Thymus (tissue), 11 donors: Measurements from ENCODE around the gene KLK12. TPM values are rescaled to one million over a fixed set of nuclear protein-coding genes. Genes with fewer than 3 reads are reported as not detected.

Source experiments
- DNase-seq, 9 donors: peaks; one replicate each; pipeline ENCODE4 v3.0.0-alpha.2; 2013; ENCODE audit warnings: low spot score in 9 of 9, low read depth in 6 of 9, missing footprints in 1 of 9
- H3K27ac ChIP-seq, 2 donors: one replicate each; pipeline ENCODE4 v1.5.1; 2013; ENCODE audit warnings: control low read depth in 1 of 2, low read depth in 1 of 2, low read length in 1 of 2, mild to moderate bottlenecking in 1 of 2, moderate library complexity in 1 of 2
- H3K27me3 ChIP-seq, 2 donors: one replicate each; pipeline ENCODE4 v1.5.1; 2013; ENCODE audit warnings: low read length in 1 of 2; ENCODE audit not compliant: control insufficient read depth in 2 of 2, insufficient read depth in 1 of 2
- H3K36me3 ChIP-seq, 2 donors: one replicate each; pipeline ENCODE4 v1.5.1; 2013; ENCODE audit warnings: low read length in 1 of 2, mild to moderate bottlenecking in 1 of 2, moderate library complexity in 1 of 2; ENCODE audit not compliant: control insufficient read depth in 2 of 2, insufficient read depth in 2 of 2
- H3K4me1 ChIP-seq, 2 donors: one replicate each; pipeline ENCODE4 v1.5.1; 2013; ENCODE audit warnings: low read length in 2 of 2; ENCODE audit not compliant: control insufficient read depth in 2 of 2, insufficient read depth in 2 of 2
- H3K4me3 ChIP-seq, 2 donors: one replicate each; pipeline ENCODE4 v1.5.1; 2013; ENCODE audit warnings: low read length in 2 of 2, control low read depth in 1 of 2, mild to moderate bottlenecking in 1 of 2
- H3K9me3 ChIP-seq, 2 donors: one replicate each; pipeline ENCODE4 v1.5.1; 2013; ENCODE audit warnings: low read length in 1 of 2, mild to moderate bottlenecking in 1 of 2; ENCODE audit not compliant: control insufficient read depth in 2 of 2, insufficient read depth in 1 of 2
- WGBS: extraction: QIAGEN DNeasy Blood & Tissue Kit; methylation state at CpG from one replicate; pipeline ENCODE4 v1.1.7; 2013; 5-methylcytosine and 5-hydroxymethylcytosine counted together
- polyA plus RNA-seq: library from polyadenylated mRNA; stranded (reverse); fragments of 200-250 nt; gene quantifications from one replicate; pipeline ENCODE4 v1.2.3, GENCODE V29; 2013
- total RNA-seq: library from RNA; stranded (reverse); fragments of 120-200 nt; gene quantifications from one replicate; pipeline ENCODE4 v1.2.4, GENCODE V29; 2013
- donor health status: healthy.

Gene KLK12
- total and polyA plus RNA-seq, 2 donors = 0.61 to 3.0 TPM

DNA sequence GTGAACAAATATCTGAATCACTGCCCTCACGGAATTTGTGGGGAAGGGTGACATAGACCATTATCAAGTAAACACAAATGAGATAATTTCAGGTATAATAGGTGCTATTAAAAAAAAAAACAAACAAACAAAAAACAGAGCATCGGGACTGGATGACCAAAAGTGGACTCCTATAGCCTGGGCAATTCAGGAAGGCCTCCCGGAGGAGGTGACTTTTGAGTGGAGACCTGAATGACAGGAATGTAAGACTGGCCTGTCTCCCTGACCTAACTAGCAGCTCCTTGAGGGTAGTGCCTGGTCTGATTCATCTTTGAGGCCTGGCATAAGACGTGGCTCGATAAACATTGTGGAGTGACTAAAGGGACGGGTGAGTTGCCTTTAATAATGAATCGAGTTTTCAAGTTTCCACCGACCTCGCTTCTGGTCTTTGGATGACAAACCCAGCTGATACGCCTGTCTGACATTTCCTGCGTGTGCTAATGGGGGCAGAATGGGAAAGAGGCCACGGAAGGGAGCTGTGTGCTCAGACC lies 22.1 kb downstream of the KLK12 start:
- Histone ChIP-seq H3K9me3 (no peaks in the 10 kb centered on the region), H3K27me3 (peaks cover 12 to 26% of the 10 kb centered on the region in 2 donors), H3K36me3 (no peaks in the 10 kb centered on the region), H3K4me1 (no peaks in the 10 kb centered on the region), H3K4me3 (no peak overlapping the region), H3K27ac (no peak overlapping the region)
- 76% methylated on average over 12 of the region's 12 CpGs for WGBS
- no peak for DNase-seq

DNA sequence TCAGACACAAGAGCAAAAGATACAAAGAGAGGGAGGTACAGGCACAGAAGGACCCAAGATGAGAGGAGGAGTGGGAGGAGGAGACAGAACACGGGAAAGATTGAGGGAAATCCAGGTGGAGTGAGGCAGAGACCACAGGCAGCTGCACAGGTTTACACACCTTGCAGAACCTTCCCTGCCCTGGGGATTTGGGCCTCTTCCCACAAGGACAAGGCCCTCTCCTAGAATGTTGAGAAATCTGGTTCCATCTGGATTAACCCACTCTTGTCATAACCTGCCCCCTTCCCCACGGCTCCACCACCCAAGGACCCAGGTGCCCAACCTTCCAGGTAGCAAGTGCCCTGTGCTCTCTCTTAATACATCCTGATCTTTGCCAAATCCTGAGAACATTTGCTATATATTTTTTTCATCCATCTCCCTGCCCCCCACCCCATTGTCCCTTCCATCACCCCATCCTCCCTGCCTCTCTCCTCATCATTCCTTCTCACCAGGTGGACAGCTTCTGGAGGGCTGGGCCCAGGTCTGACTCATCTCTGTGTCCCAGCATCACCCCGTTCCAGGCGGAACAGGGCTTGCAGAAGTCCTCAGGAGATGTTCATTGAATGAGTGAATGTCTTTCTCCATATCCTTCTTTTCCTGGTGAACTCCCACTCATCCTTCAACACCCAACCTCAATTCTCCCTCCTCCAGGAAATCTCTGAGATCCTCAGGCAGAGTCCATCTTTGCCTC lies 24.6 kb downstream of the KLK12 start:
- WGBS = 79% methylated on average over 4 of the region's 4 CpGs
- peaks cover 0 to 3% of the 10 kb centered on the region in 2 donors for H3K27me3 ChIP-seq

DNA sequence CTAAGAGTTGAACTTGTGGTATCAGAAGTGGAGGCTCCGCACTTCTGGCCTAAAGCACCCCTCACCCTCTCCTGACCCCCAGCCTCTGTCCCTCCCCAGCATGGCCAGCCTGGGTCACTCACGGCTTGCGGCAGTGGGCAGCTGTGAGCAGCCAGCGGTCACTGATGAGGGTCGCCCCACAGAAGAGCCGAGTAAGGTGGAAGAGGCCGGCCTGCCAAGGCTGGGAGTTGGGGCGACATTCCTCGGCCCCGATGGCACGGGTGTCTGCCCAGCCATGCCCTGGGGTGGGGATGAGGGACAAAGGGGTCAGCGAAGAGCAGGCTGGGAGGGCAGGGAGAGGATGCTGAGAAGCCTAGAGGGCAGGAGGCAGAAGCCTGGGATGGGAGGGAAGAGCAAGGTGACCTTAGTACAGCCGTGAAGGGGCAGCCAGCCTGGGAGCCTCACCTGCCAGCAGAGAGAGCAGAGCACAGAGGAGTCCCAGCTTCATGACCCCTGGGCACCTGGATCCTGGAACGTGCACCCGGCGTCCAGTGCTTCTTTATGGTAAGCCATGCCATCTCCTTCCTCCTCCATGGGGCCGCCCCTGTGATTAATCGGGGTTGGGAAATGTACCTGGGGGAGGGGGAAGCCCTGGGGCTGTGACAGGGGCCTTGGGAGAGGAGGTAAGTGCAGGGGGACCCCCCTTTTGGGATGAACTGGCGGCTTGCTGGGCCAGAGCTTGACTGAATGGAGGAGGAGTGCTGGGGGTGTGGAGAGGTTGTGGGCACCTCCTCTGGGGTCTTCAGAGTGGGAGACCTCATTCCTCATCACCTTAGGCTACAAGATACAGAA lies 25.5 kb downstream of the KLK12 start:
- 78% methylated on average over 19 of the region's 19 CpGs for WGBS
- H3K9me3 ChIP-seq = no peaks in the 10 kb centered on the region
- DNase-seq = no peak
- no peak overlapping the region for H3K4me3 ChIP-seq
- no peaks in the 10 kb centered on the region for H3K27me3 ChIP-seq
- H3K4me1 ChIP-seq = no peaks in the 10 kb centered on the region
- no peaks in the 10 kb centered on the region for H3K36me3 ChIP-seq
- H3K27ac ChIP-seq = no peak overlapping the region

More for the DNA sequence above, 24.6 kb downstream of the KLK12 start:
- no peaks in the 10 kb centered on the region for H3K9me3 ChIP-seq
- no peak for DNase-seq
- no peaks in the 10 kb centered on the region for H3K36me3 ChIP-seq
- H3K4me3 ChIP-seq = no peak overlapping the region
- H3K4me1 ChIP-seq = no peaks in the 10 kb centered on the region
- no peak overlapping the region for H3K27ac ChIP-seq

DNA sequence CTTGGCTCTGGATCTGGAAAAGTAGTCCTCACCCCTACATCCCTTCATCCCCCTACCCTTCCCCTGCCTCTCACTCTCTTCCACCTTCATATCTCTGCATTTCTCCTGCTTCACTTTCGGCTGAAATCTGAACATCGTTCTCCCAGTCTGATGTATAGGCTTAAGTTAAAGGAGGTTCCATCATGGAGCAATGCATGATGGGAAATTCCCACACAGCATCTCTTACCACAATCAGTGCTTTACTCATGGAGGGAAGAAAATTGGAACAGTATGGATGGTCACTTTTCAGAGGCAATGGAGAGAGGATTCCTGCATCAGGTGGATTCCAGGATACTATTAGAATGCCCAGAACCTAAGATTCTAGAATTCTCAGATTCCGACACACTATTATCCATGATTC lies 27.3 kb downstream of the KLK12 start:
- Histone ChIP-seq H3K27ac (no peak overlapping the region), H3K27me3 (peaks cover 0 to 4% of the 10 kb centered on the region in 2 donors)
- 93% methylated on average over 3 of the region's 3 CpGs for WGBS

DNA sequence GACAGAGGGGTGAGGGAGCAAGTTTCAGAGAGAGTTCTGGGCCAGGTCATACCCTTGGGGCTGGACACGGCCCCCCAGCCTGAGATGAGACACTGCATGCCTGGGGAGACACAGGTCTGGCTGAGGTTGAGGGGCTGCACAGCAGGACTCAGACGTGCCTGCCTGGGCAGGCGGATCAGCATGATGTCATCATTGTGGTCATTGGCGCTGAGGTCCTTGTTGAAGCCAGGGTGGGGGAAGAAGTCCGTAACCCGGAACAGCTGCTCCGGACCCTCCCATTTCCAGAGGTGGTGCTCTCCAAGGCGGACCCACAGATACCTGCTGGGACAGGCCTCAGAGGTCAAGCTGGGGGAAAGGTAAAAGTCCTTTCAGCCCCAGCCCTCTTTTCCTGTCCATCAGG lies 28.4 kb downstream of the KLK12 start:
- peaks cover 0 to 13% of the 10 kb centered on the region in 2 donors for H3K27me3 ChIP-seq
- 69% methylated on average over 8 of the region's 8 CpGs for WGBS

More for the DNA sequence above, 27.3 kb downstream of the KLK12 start:
- Histone ChIP-seq H3K36me3 (no peaks in the 10 kb centered on the region), H3K4me1 (no peaks in the 10 kb centered on the region), H3K4me3 (no peak overlapping the region), H3K9me3 (peaks cover 0 to 3% of the 10 kb centered on the region in 2 donors)
- DNase-seq = no peak

DNA sequence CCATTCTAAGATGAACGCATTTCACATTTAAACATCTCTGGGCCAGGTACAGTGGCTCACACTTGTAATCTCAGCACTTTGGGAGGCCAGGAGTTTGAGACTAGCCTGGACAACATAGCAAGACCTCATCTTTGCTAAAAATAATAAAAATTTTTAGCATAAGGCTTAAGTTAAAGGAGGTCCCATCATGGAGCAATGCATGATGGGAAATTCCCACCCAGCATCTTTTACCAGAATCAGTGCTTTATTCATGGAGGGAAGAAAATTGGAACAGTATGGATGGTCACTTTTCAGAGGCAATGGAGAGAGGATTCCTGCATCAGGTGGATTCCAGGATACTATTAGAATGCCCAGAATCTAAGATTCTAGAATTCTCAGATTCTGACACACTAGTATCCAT lies 29.6 kb downstream of the KLK12 start:
- H3K4me1 ChIP-seq = no peaks in the 10 kb centered on the region
- H3K36me3 ChIP-seq = no peaks in the 10 kb centered on the region
- peaks cover 0 to 22% of the 10 kb centered on the region in 2 donors for H3K27me3 ChIP-seq
- no peak overlapping the region for H3K4me3 ChIP-seq
- WGBS = 92% methylated on average over 1 of the region's 1 CpG
- no peak overlapping the region for H3K27ac ChIP-seq
- H3K9me3 ChIP-seq = peaks cover 0 to 3% of the 10 kb centered on the region in 2 donors
- DNase-seq = no peak

More for the DNA sequence above, 28.4 kb downstream of the KLK12 start:
- no peak overlapping the region for H3K4me3 ChIP-seq
- no peaks in the 10 kb centered on the region for H3K36me3 ChIP-seq
- no peak overlapping the region for H3K27ac ChIP-seq
- H3K9me3 ChIP-seq = peaks cover 0 to 3% of the 10 kb centered on the region in 2 donors
- DNase-seq = no peak
- no peaks in the 10 kb centered on the region for H3K4me1 ChIP-seq

DNA sequence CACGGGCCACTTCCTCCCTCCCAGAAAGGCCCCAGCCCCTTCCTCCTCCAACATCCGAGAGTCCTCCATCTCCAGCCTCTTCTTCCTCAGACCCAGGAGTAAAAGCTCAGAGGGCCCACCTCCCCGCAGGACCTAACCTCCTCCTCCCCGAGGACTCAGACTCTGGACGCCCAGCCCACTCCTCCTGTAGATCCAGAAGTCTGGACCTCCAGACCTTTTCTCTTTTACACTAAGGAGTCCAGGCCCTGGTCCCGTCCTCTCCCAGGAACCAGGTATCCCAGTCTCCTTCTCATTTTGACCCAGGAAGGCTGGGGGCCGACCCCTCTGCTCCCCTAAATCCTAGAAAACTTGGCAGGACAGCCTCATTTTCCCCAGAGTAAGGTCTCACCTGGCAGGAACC lies 31.5 kb downstream of the KLK12 start:
- no peak overlapping the region for H3K27ac ChIP-seq
- peaks cover 0 to 22% of the 10 kb centered on the region in 2 donors for H3K27me3 ChIP-seq
- no peaks in the 10 kb centered on the region for H3K36me3 ChIP-seq
- 72% methylated on average over 7 of the region's 7 CpGs for WGBS
- H3K4me3 ChIP-seq = no peak overlapping the region
- H3K4me1 ChIP-seq = no peaks in the 10 kb centered on the region
- no peak for DNase-seq
- H3K9me3 ChIP-seq = peaks cover 0 to 3% of the 10 kb centered on the region in 2 donors

DNA sequence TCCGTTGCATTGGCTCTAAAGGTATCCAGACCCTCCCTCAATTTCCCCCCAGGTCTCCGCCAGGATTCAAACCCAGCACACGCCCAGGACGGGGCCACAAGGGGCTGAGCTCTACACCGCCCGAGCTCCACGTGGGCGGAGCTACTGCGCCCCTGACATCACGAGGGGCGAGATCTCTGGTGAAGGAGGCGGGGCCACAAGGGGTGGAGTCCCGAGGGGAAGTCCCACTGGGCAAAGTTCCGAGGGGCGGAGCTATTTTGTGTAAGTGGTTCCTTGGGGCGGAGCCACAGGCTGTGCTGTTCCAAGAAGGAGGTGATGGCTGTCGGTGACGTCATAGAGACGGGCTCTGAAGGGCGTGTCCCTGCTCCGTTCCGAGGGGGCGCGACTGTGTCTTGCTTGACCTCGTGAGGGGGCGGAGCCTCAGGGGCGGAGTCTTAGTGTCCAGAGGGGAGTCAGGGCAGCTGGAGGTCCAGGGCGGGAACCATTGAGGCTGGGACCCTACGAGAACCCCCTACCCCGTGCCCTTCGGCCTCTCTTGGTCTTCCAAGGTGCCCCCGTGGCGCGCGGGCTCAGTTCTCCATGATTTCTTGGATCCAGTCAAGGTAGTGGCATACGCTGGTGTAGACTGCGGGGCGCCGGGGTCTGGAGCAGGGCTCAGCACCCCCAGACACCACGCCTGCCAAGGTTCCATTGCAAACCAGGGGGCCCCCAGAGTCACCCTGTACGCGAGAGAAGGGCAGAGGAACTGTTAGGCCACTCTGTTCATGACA lies 32.1 kb downstream of the KLK12 start:
- Histone ChIP-seq H3K4me1 (no peaks in the 10 kb centered on the region), H3K27ac (no peak overlapping the region), H3K27me3 (peaks cover 0 to 22% of the 10 kb centered on the region in 2 donors), H3K9me3 (peaks cover 0 to 3% of the 10 kb centered on the region in 2 donors), H3K36me3 (no peaks in the 10 kb centered on the region), H3K4me3 (no peak overlapping the region)
- DNase-seq = peak in 1 of 9 donors; percentile 10
- WGBS = 54% methylated on average over 42 of the region's 42 CpGs
